ENCODE data around the gene RAB30. TPM values are rescaled to one million over a fixed set of nuclear protein-coding genes. Genes with fewer than 3 reads are reported as not detected.
"Not testable (repeated sequence)": the region's sequence is repeated elsewhere in the genome, so short reads cannot be mapped to it uniquely, and the experiment has no call there.

RAB30 gene
- polyA plus RNA-seq, 4 donors = 3.2 to 15.9 (median 8.9) TPM

DNA sequence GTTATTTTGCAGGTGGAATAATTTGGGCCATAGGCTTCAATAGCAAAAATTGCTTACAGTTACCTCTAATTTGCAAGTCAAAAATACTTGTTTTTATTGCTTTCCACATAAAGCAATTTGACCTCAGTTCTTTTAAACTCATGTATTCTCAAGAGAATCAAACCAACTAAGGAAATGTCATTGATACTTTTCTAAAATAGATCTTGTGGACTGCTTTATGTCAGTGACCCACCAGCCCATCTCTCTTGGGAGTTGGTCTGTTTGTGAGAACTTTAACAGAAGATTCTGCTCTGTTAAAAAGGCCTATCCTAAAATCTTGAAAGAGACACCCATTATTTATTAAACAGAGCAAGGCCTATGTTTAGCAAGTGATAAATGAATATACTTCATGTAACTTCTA, 94.9 kb downstream of the RAB30 start:
- FAIRE-seq = no peak
- H3K4me3 ChIP-seq (ENCODE audit: low read depth in 1 of 3, low read length in 3 of 3) = no peak overlapping the region
- H3K27me3 ChIP-seq (ENCODE audit: control insufficient read depth in 3 of 3, insufficient read depth in 3 of 3, low read length in 3 of 3) = no peaks in the 10 kb centered on the region
- no peaks in the 10 kb centered on the region for H3K9me3 ChIP-seq (ENCODE audit: control insufficient read depth in 2 of 2, insufficient read depth in 1 of 2, low read depth in 1 of 2, low read length in 1 of 2)
- peaks cover 0 to 2% (median 0%) of the 10 kb centered on the region in 3 donors for H3K4me1 ChIP-seq (ENCODE audit: control insufficient read depth in 3 of 3, insufficient read depth in 2 of 3, low read depth in 1 of 3, low read length in 2 of 3)
- peaks cover 0 to 2% (median under 1%) of the 10 kb centered on the region in 3 donors for H3K36me3 ChIP-seq (ENCODE audit: control insufficient read depth in 3 of 3, insufficient read depth in 2 of 3, low read depth in 1 of 3, low read length in 3 of 3)
- H3K27ac ChIP-seq (ENCODE audit: low read depth in 1 of 3, low read length in 2 of 3) = no peak overlapping the region
- DNase-seq = no peak

GRCh38 chr11:82975882-82976281, 95.8 kb downstream of the RAB30 start:
- no peak for DNase-seq
- peaks cover 0 to 2% (median 0%) of the 10 kb centered on the region in 3 donors for H3K4me1 ChIP-seq (ENCODE audit: control insufficient read depth in 3 of 3, insufficient read depth in 2 of 3, low read depth in 1 of 3, low read length in 2 of 3)
- no peak overlapping the region for H3K4me3 ChIP-seq (ENCODE audit: low read depth in 1 of 3, low read length in 3 of 3)
- H3K27me3 ChIP-seq (ENCODE audit: control insufficient read depth in 3 of 3, insufficient read depth in 3 of 3, low read length in 3 of 3) = no peaks in the 10 kb centered on the region
- no peak for FAIRE-seq
- no peaks in the 10 kb centered on the region for H3K36me3 ChIP-seq (ENCODE audit: control insufficient read depth in 3 of 3, insufficient read depth in 2 of 3, low read depth in 1 of 3, low read length in 3 of 3)
- peaks cover 0 to under 1% of the 10 kb centered on the region in 2 donors for H3K9me3 ChIP-seq (ENCODE audit: control insufficient read depth in 2 of 2, insufficient read depth in 1 of 2, low read depth in 1 of 2, low read length in 1 of 2)
- no peak overlapping the region for H3K27ac ChIP-seq (ENCODE audit: low read depth in 1 of 3, low read length in 2 of 3)

DNA sequence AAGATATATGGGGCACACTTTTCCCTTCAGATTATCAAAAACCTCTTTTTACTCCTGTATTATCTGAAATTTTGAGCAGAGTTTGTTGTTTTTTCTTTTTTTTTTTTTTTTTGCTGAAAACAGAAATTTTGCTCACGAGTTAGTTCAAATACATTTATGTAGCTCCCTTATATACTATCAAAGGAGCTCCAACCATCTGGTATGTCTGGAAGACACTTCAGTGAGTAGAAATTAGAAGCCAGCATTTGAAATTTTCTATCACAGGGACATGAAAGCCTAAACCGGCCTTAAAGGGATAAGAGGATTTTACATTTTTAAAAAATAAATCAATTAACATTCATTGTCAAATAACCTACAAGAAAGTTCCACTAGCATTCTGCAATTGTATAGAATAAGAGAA, 96.8 kb downstream of the RAB30 start:
- FAIRE-seq = no peak
- WGBS, 3 donors = 62 to 93% (median 85%) methylated on average over 2 of the region's 2 CpGs
- H3K4me1 ChIP-seq (ENCODE audit: control insufficient read depth in 3 of 3, insufficient read depth in 2 of 3, low read depth in 1 of 3, low read length in 2 of 3) = peaks cover 0 to 2% (median 0%) of the 10 kb centered on the region in 3 donors
- no peak overlapping the region for H3K4me3 ChIP-seq (ENCODE audit: low read depth in 1 of 3, low read length in 3 of 3)
- no peak overlapping the region for H3K27ac ChIP-seq (ENCODE audit: low read depth in 1 of 3, low read length in 2 of 3)
- peaks cover 0 to 2% of the 10 kb centered on the region in 2 donors for H3K9me3 ChIP-seq (ENCODE audit: control insufficient read depth in 2 of 2, insufficient read depth in 1 of 2, low read depth in 1 of 2, low read length in 1 of 2)
- H3K27me3 ChIP-seq (ENCODE audit: control insufficient read depth in 3 of 3, insufficient read depth in 3 of 3, low read length in 3 of 3) = no peaks in the 10 kb centered on the region
- no peaks in the 10 kb centered on the region for H3K36me3 ChIP-seq (ENCODE audit: control insufficient read depth in 3 of 3, insufficient read depth in 2 of 3, low read depth in 1 of 3, low read length in 3 of 3)
- DNase-seq = no peak

DNA sequence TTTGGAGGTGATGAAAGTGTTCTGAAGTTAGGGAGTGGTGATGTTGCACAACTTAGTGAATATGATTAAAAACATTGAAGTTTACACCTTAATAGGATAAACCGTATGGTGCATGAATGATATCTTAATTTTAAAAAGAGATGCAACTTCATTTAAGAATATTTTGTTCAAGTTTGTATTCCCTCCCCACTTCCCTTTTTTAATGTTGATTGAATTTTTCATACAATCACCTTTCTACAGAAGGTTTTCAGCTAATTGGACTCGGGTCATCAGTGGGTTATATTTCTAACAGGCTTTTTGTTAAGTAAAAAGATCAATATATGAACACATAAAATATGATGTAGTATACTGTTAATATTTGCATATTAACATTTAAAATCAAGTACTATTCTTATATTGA, 97.6 kb downstream of the RAB30 start:
- FAIRE-seq = peak; percentile 36
- H3K27ac ChIP-seq (ENCODE audit: low read depth in 1 of 3, low read length in 2 of 3) = no peak overlapping the region

GRCh38 chr11:82972103-82972502, 99.6 kb downstream of the RAB30 start:
- DNase-seq (no peak), FAIRE-seq (no peak)
- Histone ChIP-seq H3K4me1 (ENCODE audit: control insufficient read depth in 3 of 3, insufficient read depth in 2 of 3, low read depth in 1 of 3, low read length in 2 of 3) (no peaks in the 10 kb centered on the region), H3K4me3 (ENCODE audit: low read depth in 1 of 3, low read length in 3 of 3) (no peak overlapping the region), H3K36me3 (ENCODE audit: control insufficient read depth in 3 of 3, insufficient read depth in 2 of 3, low read depth in 1 of 3, low read length in 3 of 3) (no peaks in the 10 kb centered on the region), H3K9me3 (ENCODE audit: control insufficient read depth in 2 of 2, insufficient read depth in 1 of 2, low read depth in 1 of 2, low read length in 1 of 2) (peaks cover 0 to 2% of the 10 kb centered on the region in 2 donors), H3K27me3 (ENCODE audit: control insufficient read depth in 3 of 3, insufficient read depth in 3 of 3, low read length in 3 of 3) (no peaks in the 10 kb centered on the region), H3K27ac (ENCODE audit: low read depth in 1 of 3, low read length in 2 of 3) (no peak overlapping the region)
- WGBS, 3 donors = 61 to 84% (median 81%) methylated on average over 1 of the region's 1 CpG

More for the DNA sequence above, 97.6 kb downstream of the RAB30 start:
- WGBS, 3 donors = 87 to 92% (median 90%) methylated on average over 2 of the region's 2 CpGs
- no peak for DNase-seq
- peaks cover 0 to 2% (median 0%) of the 10 kb centered on the region in 3 donors for H3K4me1 ChIP-seq (ENCODE audit: control insufficient read depth in 3 of 3, insufficient read depth in 2 of 3, low read depth in 1 of 3, low read length in 2 of 3)
- H3K27me3 ChIP-seq (ENCODE audit: control insufficient read depth in 3 of 3, insufficient read depth in 3 of 3, low read length in 3 of 3) = no peaks in the 10 kb centered on the region
- H3K9me3 ChIP-seq (ENCODE audit: control insufficient read depth in 2 of 2, insufficient read depth in 1 of 2, low read depth in 1 of 2, low read length in 1 of 2) = peaks cover 0 to 2% of the 10 kb centered on the region in 2 donors
- H3K36me3 ChIP-seq (ENCODE audit: control insufficient read depth in 3 of 3, insufficient read depth in 2 of 3, low read depth in 1 of 3, low read length in 3 of 3) = no peaks in the 10 kb centered on the region
- no peak overlapping the region for H3K4me3 ChIP-seq (ENCODE audit: low read depth in 1 of 3, low read length in 3 of 3)

DNA sequence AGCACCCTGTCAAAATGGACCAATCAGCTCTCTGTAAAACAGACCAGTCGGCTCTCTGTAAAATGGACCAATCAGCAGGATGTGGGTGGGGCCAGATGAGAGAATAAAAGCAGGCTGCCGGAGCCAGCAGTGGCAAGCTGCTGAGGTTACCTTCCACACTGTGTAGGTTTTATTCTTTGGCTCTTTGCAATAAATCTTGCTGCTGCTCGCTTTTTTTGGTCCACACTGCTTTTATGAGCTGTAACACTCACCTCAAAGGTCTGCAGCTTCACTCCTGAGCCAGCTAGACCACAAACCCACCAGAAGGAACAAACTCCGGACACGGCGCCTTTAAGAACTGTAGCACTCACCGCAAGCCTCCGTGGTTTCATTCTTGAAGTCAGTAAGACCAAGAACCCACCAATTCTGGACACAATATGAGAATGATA, 100.2 kb downstream of the RAB30 start:
- peak in 1 of 2 donors; percentile 19 for DNase-seq
- 73 to 87% (median 80%) methylated on average over 8 of the region's 8 CpGs for WGBS, 3 donors
- FAIRE-seq; H3K27ac ChIP-seq (ENCODE audit: low read depth in 1 of 3, low read length in 2 of 3); H3K4me1 ChIP-seq (ENCODE audit: control insufficient read depth in 3 of 3, insufficient read depth in 2 of 3, low read depth in 1 of 3, low read length in 2 of 3); H3K36me3 ChIP-seq (ENCODE audit: control insufficient read depth in 3 of 3, insufficient read depth in 2 of 3, low read depth in 1 of 3, low read length in 3 of 3); H3K27me3 ChIP-seq (ENCODE audit: control insufficient read depth in 3 of 3, insufficient read depth in 3 of 3, low read length in 3 of 3); H3K9me3 ChIP-seq (ENCODE audit: control insufficient read depth in 2 of 2, insufficient read depth in 1 of 2, low read depth in 1 of 2, low read length in 1 of 2); H3K4me3 ChIP-seq (ENCODE audit: low read depth in 1 of 3, low read length in 3 of 3): not testable (repeated sequence)

- H3K36me3 ChIP-seq (ENCODE audit: control insufficient read depth in 3 of 3, insufficient read depth in 2 of 3, low read depth in 1 of 3, low read length in 3 of 3); H3K9me3 ChIP-seq (ENCODE audit: control insufficient read depth in 2 of 2, insufficient read depth in 1 of 2, low read depth in 1 of 2, low read length in 1 of 2); H3K27me3 ChIP-seq (ENCODE audit: control insufficient read depth in 3 of 3, insufficient read depth in 3 of 3, low read length in 3 of 3); H3K27ac ChIP-seq (ENCODE audit: low read depth in 1 of 3, low read length in 2 of 3); FAIRE-seq; DNase-seq; H3K4me1 ChIP-seq (ENCODE audit: control insufficient read depth in 3 of 3, insufficient read depth in 2 of 3, low read depth in 1 of 3, low read length in 2 of 3); H3K4me3 ChIP-seq (ENCODE audit: low read depth in 1 of 3, low read length in 3 of 3): not testable (repeated sequence)
- 87 to 93% (median 92%) methylated on average over 57 to 60 of the region's 60 CpGs for WGBS, 3 donors
Observed at GRCh38 chr11:82970507-82971083, 101.1 kb downstream of the RAB30 start.

DNA sequence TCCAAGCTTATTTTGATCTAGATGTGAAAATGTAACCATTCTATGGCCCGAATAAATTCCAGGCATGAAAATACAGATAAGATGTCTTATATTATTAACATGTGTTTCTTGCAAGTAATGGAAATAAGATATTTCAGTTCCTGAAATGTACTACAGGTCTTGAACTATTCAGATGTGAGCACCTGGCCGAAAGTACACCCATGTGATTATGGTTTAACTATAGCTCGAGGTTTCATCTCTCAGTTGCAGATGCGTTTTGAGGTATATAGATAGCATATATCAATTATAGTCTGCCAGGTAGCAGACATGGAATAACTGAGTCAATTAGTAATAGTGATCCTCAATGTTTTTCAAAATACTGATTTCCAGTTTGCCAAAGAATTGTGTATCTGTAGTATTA, 101.9 kb downstream of the RAB30 start:
- WGBS, 3 donors = 73 to 89% (median 83%) methylated on average over 4 of the region's 4 CpGs

GRCh38 chr11:82967381-82967780, 104.3 kb downstream of the RAB30 start:
- FAIRE-seq = no peak
- no peak for DNase-seq
- Histone ChIP-seq H3K27me3 (ENCODE audit: control insufficient read depth in 3 of 3, insufficient read depth in 3 of 3, low read length in 3 of 3) (no peaks in the 10 kb centered on the region), H3K36me3 (ENCODE audit: control insufficient read depth in 3 of 3, insufficient read depth in 2 of 3, low read depth in 1 of 3, low read length in 3 of 3) (no peaks in the 10 kb centered on the region), H3K4me3 (ENCODE audit: low read depth in 1 of 3, low read length in 3 of 3) (no peak overlapping the region), H3K27ac (ENCODE audit: low read depth in 1 of 3, low read length in 2 of 3) (no peak overlapping the region), H3K9me3 (ENCODE audit: control insufficient read depth in 2 of 2, insufficient read depth in 1 of 2, low read depth in 1 of 2, low read length in 1 of 2) (peaks cover 0 to 2% of the 10 kb centered on the region in 2 donors), H3K4me1 (ENCODE audit: control insufficient read depth in 3 of 3, insufficient read depth in 2 of 3, low read depth in 1 of 3, low read length in 2 of 3) (no peaks in the 10 kb centered on the region)
- WGBS, 3 donors = 83 to 94% (median 92%) methylated on average over 4 of the region's 4 CpGs

More for the DNA sequence above, 101.9 kb downstream of the RAB30 start:
- Histone ChIP-seq H3K27ac (ENCODE audit: low read depth in 1 of 3, low read length in 2 of 3) (no peak overlapping the region), H3K4me3 (ENCODE audit: low read depth in 1 of 3, low read length in 3 of 3) (no peak overlapping the region), H3K27me3 (ENCODE audit: control insufficient read depth in 3 of 3, insufficient read depth in 3 of 3, low read length in 3 of 3) (no peaks in the 10 kb centered on the region), H3K9me3 (ENCODE audit: control insufficient read depth in 2 of 2, insufficient read depth in 1 of 2, low read depth in 1 of 2, low read length in 1 of 2) (peaks cover 0 to 2% of the 10 kb centered on the region in 2 donors), H3K4me1 (ENCODE audit: control insufficient read depth in 3 of 3, insufficient read depth in 2 of 3, low read depth in 1 of 3, low read length in 2 of 3) (no peaks in the 10 kb centered on the region), H3K36me3 (ENCODE audit: control insufficient read depth in 3 of 3, insufficient read depth in 2 of 3, low read depth in 1 of 3, low read length in 3 of 3) (no peaks in the 10 kb centered on the region)
- FAIRE-seq = no peak
- DNase-seq = no peak
